Cardiac fibroblast (primary cell): ENCODE measurements around the gene SLC12A8.

Source experiments
- DNase-seq, 2 donors: peaks; one replicate each; pipeline versions ENCODE4 v3.0.0 to v3.0.0-alpha.2; 2010; ENCODE audit warnings: low read depth in 2 of 2
- H3K4me3 ChIP-seq, 2 donors: replicated peaks in 1 of 2; 1 replicate in 1 of 2; 2 replicates in 1 of 2; pipeline ENCODE4 v1.5.1; 2011; ENCODE audit warnings: low read depth in 2 of 2, low read length in 2 of 2, mild to moderate bottlenecking in 2 of 2, moderate library complexity in 1 of 2
- TF ChIP-seq, protein P1 (sequence below): IDR thresholded peaks from one replicate; pipeline ENCODE4 v1.5.1; 2011; ENCODE audit warnings: low read depth, mild to moderate bottlenecking, low read length, inconsistent platforms

SLC12A8 gene

DNA sequence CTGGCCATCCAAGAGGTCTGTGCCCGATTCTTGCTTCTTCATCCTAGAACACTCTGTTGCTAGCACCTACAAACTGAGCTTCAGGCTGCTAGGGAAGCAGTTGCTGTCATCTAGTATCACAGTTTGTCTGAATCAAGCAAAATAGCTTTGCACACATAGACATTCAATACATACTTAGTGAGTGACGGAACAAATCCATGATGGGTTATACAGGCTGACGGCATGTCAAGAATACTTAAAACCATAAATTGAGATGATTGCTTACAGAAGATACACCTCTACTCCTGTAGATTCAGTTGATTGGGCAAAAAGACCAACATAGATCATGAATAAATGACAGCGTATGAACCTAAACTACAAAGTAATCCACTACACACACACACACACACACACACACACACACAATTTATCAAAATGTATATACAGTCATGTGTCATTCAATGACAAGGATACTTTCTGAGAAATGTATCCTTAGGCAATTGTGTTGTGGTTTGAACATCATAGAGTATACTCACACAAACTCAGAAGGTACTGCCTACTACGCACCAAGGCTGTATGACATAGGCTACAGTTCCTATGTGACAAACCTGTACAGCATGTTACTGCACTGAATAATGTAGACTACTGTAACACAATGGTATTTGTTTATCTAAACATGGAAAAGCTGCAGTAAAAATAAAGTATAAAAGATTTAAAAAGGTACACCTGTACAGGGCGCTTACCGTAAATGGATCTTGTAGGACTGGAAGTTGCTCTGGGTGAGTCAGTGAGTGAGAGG lies 142.4 kb downstream of the SLC12A8 start:
- DNase-seq, result no peak
- TF ChIP-seq, protein P1, sequence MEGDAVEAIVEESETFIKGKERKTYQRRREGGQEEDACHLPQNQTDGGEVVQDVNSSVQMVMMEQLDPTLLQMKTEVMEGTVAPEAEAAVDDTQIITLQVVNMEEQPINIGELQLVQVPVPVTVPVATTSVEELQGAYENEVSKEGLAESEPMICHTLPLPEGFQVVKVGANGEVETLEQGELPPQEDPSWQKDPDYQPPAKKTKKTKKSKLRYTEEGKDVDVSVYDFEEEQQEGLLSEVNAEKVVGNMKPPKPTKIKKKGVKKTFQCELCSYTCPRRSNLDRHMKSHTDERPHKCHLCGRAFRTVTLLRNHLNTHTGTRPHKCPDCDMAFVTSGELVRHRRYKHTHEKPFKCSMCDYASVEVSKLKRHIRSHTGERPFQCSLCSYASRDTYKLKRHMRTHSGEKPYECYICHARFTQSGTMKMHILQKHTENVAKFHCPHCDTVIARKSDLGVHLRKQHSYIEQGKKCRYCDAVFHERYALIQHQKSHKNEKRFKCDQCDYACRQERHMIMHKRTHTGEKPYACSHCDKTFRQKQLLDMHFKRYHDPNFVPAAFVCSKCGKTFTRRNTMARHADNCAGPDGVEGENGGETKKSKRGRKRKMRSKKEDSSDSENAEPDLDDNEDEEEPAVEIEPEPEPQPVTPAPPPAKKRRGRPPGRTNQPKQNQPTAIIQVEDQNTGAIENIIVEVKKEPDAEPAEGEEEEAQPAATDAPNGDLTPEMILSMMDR, result no peak
- no peak overlapping the region for H3K4me3 ChIP-seq

DNA sequence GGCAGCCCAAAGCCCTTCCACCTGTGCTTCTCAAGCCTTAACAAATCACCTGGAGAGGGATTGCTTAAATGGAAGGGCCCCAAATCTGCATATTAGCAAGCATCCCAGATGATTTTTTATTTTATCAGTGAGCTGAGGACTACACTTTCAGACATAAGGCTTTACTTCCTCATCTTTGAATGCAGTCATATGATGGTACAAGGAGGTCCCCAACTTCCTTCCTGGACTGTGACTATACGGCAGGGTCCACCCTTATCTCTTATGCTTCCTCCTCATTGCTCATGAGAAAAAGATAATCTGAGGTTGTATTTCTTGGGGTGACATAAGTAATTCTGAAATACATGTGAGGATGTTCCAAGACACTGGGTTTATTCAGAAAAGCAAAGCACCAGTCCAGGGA lies 143.1 kb downstream of the SLC12A8 start:
- no peak for DNase-seq
- TF ChIP-seq, protein P1, result no peak
- H3K4me3 ChIP-seq, result no peak overlapping the region

DNA sequence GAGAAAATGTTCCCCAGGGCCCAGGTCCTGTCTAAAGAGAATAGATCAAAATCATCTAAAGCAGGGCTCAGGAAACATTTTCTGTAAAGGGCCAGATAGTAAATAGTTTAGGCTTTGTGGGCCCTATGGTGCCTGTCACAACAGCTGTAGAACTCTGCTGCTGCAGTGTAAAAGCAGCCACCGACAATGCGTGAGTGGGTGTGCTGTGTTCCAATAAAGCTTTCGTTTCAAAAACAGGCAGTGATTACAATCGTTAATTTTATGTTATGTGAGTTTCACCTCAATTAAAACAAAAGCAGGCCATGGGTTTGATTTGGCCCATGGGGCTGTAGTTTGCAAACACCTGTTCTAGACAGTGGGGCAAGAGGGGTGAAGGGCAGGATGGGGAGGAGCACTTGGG lies 144.3 kb downstream of the SLC12A8 start:
- DNase-seq, result no peak
- TF ChIP-seq, protein P1, result no peak
- no peak overlapping the region for H3K4me3 ChIP-seq

DNA sequence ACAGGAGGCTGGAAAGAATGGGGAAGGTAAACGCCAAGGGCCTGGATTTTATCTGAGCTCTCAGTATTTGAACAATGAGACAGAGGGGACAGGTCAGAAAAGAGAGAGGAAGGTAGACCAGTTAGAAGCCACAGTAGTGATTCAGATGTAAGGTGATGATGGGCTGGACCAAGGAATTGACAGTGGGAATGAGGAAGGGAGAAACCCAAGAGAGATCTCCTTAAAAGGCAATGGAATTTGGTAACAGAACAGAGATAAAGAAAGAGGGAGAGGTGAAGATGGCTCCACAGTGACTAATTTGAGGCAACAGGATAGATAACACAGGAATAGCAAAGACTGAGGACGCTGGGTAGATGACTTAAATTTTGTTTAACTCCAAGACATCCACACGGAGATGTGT lies 145.3 kb downstream of the SLC12A8 start:
- DNase-seq, result peak in 1 of 2 donors; percentile 26
- H3K4me3 ChIP-seq, result no peak overlapping the region
- TF ChIP-seq, protein P1, result no peak

DNA sequence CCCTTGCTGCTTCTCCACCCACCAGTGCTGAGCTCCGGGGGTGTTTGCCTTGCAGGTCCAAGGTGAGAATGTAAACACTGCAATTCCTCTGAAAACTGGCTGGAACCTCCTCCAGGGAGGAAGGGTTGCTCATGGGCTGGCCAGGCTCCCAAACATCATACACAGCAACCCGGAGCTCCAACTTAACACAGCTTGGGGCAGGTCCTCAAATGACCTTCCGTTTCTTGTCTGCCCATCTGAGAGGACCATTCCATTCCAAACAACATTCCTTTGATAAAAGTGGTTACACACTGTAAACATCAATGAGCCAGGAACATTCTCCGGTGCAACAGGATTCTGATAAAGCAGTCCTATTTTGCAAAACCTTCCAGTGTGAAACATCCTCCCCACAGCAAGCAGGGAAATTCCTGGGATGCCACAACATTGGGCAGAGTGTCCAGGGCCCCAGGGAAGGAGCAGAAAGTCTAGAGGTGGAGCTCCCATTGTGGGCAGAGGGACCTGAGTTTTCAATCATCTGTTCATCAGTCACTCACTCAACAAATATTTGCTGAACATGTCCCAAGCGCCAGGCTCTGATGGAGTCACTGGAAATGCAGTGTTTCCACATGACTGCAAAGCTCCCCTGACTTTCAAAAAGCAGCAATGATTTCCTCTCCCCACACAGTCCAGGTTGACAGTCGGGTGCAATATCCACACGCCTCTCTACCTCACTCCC lies 149.5 kb downstream of the SLC12A8 start:
- TF ChIP-seq, protein P1, result no peak
- no peak overlapping the region for H3K4me3 ChIP-seq
- DNase-seq, result peak; percentile 89 to 97

DNA sequence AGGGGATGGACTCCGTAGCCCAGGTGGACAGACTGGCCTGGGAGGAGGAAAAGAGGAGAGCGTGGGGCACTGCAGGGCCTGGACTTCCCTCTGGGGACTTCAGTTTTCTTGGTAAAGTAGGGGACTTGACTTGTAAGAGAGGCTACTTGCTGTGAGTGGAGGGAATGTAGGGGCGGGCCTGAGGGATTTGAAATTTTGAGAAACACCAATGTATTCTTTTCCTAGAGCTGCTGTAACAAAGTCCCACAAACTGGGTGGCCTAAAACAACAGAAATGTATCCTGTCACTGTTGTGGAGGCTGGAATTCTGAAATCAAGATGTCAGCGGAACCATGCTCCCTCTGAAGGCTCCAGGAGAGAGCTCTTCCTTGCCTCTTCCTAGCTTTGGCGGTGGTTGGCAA lies 150.9 kb downstream of the SLC12A8 start:
- DNase-seq, result peak in 1 of 2 donors; percentile 38
- TF ChIP-seq, protein P1, result no peak
- H3K4me3 ChIP-seq, result peak overlapping the region in 1 of 2 donors; percentile 29
